ENCODE data around the gene PELO. TPM values are rescaled to one million over a fixed set of nuclear protein-coding genes. Genes with fewer than 3 reads are reported as not detected.
A peak's percentile ranks its signal among the peaks of the same experiment; 100 is the strongest.
"Not testable (repeated sequence)": the region's sequence is repeated elsewhere in the genome, so short reads cannot be mapped to it uniquely, and the experiment has no call there.

PELO gene
- total RNA-seq, 1 donor from 2014 or later = 82.4 TPM

- Mint-ChIP-seq H3K36me3 (ENCODE audit: unreplicated experiment) (peaks cover 6% of the 10 kb centered on the region), H3K9me3 (ENCODE audit: unreplicated experiment) (no peaks in the 10 kb centered on the region), H3K4me1 (ENCODE audit: unreplicated experiment) (peaks cover 69% of the 10 kb centered on the region), H3K27me3 (ENCODE audit: unreplicated experiment) (no peaks in the 10 kb centered on the region), H3K27ac (ENCODE audit: unreplicated experiment) (peak overlapping the region; percentile 77), H3K4me3 (ENCODE audit: unreplicated experiment) (no peak overlapping the region)
- DNase-seq (ENCODE audit: extremely low spot score, unreplicated experiment) = no peak
- TF ChIP-seq, protein P1, sequence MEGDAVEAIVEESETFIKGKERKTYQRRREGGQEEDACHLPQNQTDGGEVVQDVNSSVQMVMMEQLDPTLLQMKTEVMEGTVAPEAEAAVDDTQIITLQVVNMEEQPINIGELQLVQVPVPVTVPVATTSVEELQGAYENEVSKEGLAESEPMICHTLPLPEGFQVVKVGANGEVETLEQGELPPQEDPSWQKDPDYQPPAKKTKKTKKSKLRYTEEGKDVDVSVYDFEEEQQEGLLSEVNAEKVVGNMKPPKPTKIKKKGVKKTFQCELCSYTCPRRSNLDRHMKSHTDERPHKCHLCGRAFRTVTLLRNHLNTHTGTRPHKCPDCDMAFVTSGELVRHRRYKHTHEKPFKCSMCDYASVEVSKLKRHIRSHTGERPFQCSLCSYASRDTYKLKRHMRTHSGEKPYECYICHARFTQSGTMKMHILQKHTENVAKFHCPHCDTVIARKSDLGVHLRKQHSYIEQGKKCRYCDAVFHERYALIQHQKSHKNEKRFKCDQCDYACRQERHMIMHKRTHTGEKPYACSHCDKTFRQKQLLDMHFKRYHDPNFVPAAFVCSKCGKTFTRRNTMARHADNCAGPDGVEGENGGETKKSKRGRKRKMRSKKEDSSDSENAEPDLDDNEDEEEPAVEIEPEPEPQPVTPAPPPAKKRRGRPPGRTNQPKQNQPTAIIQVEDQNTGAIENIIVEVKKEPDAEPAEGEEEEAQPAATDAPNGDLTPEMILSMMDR (IDR thresholded peaks at IDR 0.05) = no peak
These were observed 23.5 kb downstream of the PELO start for GRCh38 chr5:52811067-52811749.

GRCh38 chr5:52814352-52815148 lies 26.8 kb downstream of the PELO start:
- Mint-ChIP-seq H3K27ac (ENCODE audit: unreplicated experiment) (no peak overlapping the region), H3K27me3 (ENCODE audit: unreplicated experiment) (no peaks in the 10 kb centered on the region), H3K36me3 (ENCODE audit: unreplicated experiment) (peaks cover 6% of the 10 kb centered on the region), H3K4me1 (ENCODE audit: unreplicated experiment) (peaks cover 46% of the 10 kb centered on the region), H3K9me3 (ENCODE audit: unreplicated experiment) (no peaks in the 10 kb centered on the region), H3K4me3 (ENCODE audit: unreplicated experiment) (no peak overlapping the region)
- DNase-seq (ENCODE audit: extremely low spot score, unreplicated experiment) = no peak
- TF ChIP-seq, protein P1 (IDR thresholded peaks at IDR 0.05) = no peak

GRCh38 chr5:52817818-52818217 lies 30.1 kb downstream of the PELO start:
- TF ChIP-seq, protein P1 (IDR thresholded peaks at IDR 0.05) = no peak
- Mint-ChIP-seq H3K4me3 (ENCODE audit: unreplicated experiment) (no peak overlapping the region), H3K9me3 (ENCODE audit: unreplicated experiment) (no peaks in the 10 kb centered on the region), H3K4me1 (ENCODE audit: unreplicated experiment) (peaks cover 24% of the 10 kb centered on the region), H3K27me3 (ENCODE audit: unreplicated experiment) (no peaks in the 10 kb centered on the region), H3K36me3 (ENCODE audit: unreplicated experiment) (peaks cover 5% of the 10 kb centered on the region), H3K27ac (ENCODE audit: unreplicated experiment) (no peak overlapping the region)
- no peak for DNase-seq (ENCODE audit: extremely low spot score, unreplicated experiment)

DNA sequence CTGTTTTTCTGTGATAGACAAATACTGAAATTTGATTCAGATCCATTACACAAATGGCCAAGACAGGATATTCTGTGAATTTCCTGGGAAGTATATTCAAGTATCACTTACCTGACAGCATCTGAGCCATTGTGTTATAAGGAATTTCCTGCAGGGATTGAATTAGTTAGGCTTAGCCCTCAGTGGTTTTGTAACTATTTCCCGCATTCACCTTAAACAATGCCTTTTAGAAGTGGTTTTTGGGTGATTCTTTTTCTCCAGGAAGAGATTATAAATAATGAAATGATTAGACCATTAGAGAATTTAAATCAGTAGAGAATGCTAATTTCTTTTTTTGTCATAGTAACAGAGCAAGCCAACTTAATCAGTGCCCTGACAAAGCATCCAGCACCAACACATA lies 30.6 kb downstream of the PELO start:
- no peak for DNase-seq (ENCODE audit: extremely low spot score, unreplicated experiment)
- Mint-ChIP-seq H3K27me3 (ENCODE audit: unreplicated experiment) (no peaks in the 10 kb centered on the region), H3K4me3 (ENCODE audit: unreplicated experiment) (no peak overlapping the region), H3K36me3 (ENCODE audit: unreplicated experiment) (peaks cover 5% of the 10 kb centered on the region), H3K27ac (ENCODE audit: unreplicated experiment) (no peak overlapping the region), H3K9me3 (ENCODE audit: unreplicated experiment) (no peaks in the 10 kb centered on the region), H3K4me1 (ENCODE audit: unreplicated experiment) (peaks cover 24% of the 10 kb centered on the region)
- TF ChIP-seq, protein P1 (IDR thresholded peaks at IDR 0.05) = no peak

GRCh38 chr5:52818807-52819206 lies 31.1 kb downstream of the PELO start:
- H3K27me3 Mint-ChIP-seq (ENCODE audit: unreplicated experiment); H3K27ac Mint-ChIP-seq (ENCODE audit: unreplicated experiment); H3K4me3 Mint-ChIP-seq (ENCODE audit: unreplicated experiment); DNase-seq (ENCODE audit: extremely low spot score, unreplicated experiment); H3K36me3 Mint-ChIP-seq (ENCODE audit: unreplicated experiment); H3K9me3 Mint-ChIP-seq (ENCODE audit: unreplicated experiment): not testable (repeated sequence)
- H3K4me1 Mint-ChIP-seq (ENCODE audit: unreplicated experiment) = peaks cover 28% of the 10 kb centered on the region
